Parathyroid adenoma (tissue), 2 donors: Measurements from ENCODE around the gene CNOT6.
"Not testable (repeated sequence)": the region's sequence is repeated elsewhere in the genome, so short reads cannot be mapped to it uniquely, and the experiment has no call there.

Experiments
- H2AFZ ChIP-seq: fragments of 300-600 bp; sonication (generic); one replicate; pipeline ENCODE4 v1.7.0; 2017; ENCODE audit warnings: antibody characterized with exemption, mild to moderate bottlenecking
- H3K27ac ChIP-seq: fragments of 300-600 bp; sonication (generic); one replicate; pipeline ENCODE4 v1.7.0; 2017
- H3K27me3 ChIP-seq: fragments of 300-600 bp; sonication (generic); one replicate; pipeline ENCODE4 v1.7.0; 2017; ENCODE audit warnings: low read length; ENCODE audit not compliant: control insufficient read depth, insufficient read depth
- H3K36me3 ChIP-seq: fragments of 300-600 bp; sonication (generic); one replicate; pipeline ENCODE4 v1.7.0; 2017; ENCODE audit warnings: low read length; ENCODE audit not compliant: control insufficient read depth, insufficient read depth
- H3K4me1 ChIP-seq: fragments of 300-600 bp; sonication (generic); one replicate; pipeline ENCODE4 v1.7.0; 2017; ENCODE audit warnings: control low read depth
- H3K4me2 ChIP-seq: fragments of 300-600 bp; sonication (generic); one replicate; pipeline ENCODE4 v1.7.0; 2017; ENCODE audit warnings: low read length
- H3K4me3 ChIP-seq: fragments of 300-600 bp; sonication (generic); one replicate; pipeline ENCODE4 v1.7.0; 2017; ENCODE audit warnings: low read depth, low read length
- H3K79me2 ChIP-seq: fragments of 300-600 bp; sonication (generic); one replicate; pipeline ENCODE4 v1.7.0; 2017; ENCODE audit warnings: control low read depth
- H3K9ac ChIP-seq: fragments of 300-600 bp; sonication (generic); one replicate; pipeline ENCODE4 v1.7.0; 2017; ENCODE audit warnings: mild to moderate bottlenecking
- H3K9me3 ChIP-seq: fragments of 300-600 bp; sonication (generic); one replicate; pipeline ENCODE4 v1.7.0; 2017; ENCODE audit warnings: low read length; ENCODE audit not compliant: control insufficient read depth
- CTCF ChIP-seq: fragments of 300-600 bp; sonication (generic); IDR thresholded peaks from one replicate; pipeline ENCODE4 v1.7.0; 2017; ENCODE audit warnings: antibody characterized with exemption, mild to moderate bottlenecking
- donor health status: primary hyperparathyroidism.

The CNOT6 gene

GRCh38 chr5:180507661-180508060, 13.5 kb downstream of the CNOT6 start:
- Histone ChIP-seq H3K79me2 (peaks cover 54% of the 10 kb centered on the region), H3K27ac (no peak overlapping the region), H3K4me3 (no peak overlapping the region), H3K27me3 (no peaks in the 10 kb centered on the region), H3K4me2 (no peak overlapping the region), H3K9ac (no peak overlapping the region), H3K36me3 (no peaks in the 10 kb centered on the region), H3K4me1 (no peaks in the 10 kb centered on the region), H3K9me3 (no peaks in the 10 kb centered on the region), H2AFZ (no peak overlapping the region)
- no peak for TF ChIP-seq CTCF

- Histone ChIP-seq H3K27ac (no peak overlapping the region), H2AFZ (no peak overlapping the region), H3K27me3 (no peaks in the 10 kb centered on the region), H3K4me3 (no peak overlapping the region), H3K9me3 (no peaks in the 10 kb centered on the region), H3K4me2 (no peak overlapping the region), H3K79me2 (peaks cover 42% of the 10 kb centered on the region), H3K9ac (no peak overlapping the region), H3K36me3 (no peaks in the 10 kb centered on the region), H3K4me1 (no peaks in the 10 kb centered on the region)
- no peak for TF ChIP-seq CTCF
Measured at GRCh38 chr5:180515294-180515693, 21.1 kb downstream of the CNOT6 start.

GRCh38 chr5:180515974-180516373, 21.8 kb downstream of the CNOT6 start:
- H3K27ac ChIP-seq, H3K4me2 ChIP-seq, H3K9me3 ChIP-seq, H3K9ac ChIP-seq, H3K36me3 ChIP-seq, H2AFZ ChIP-seq, H3K4me1 ChIP-seq, H3K27me3 ChIP-seq, H3K4me3 ChIP-seq: not testable (repeated sequence)
- H3K79me2 ChIP-seq: peaks cover 45% of the 10 kb centered on the region

GRCh38 chr5:180516440-180516839, 22.3 kb downstream of the CNOT6 start:
- no peak for TF ChIP-seq CTCF
- no peak overlapping the region for H3K27ac ChIP-seq

GRCh38 chr5:180519098-180519497, 24.9 kb downstream of the CNOT6 start:
- no peaks in the 10 kb centered on the region for H3K27me3 ChIP-seq
- H3K4me1 ChIP-seq: no peaks in the 10 kb centered on the region
- H3K79me2 ChIP-seq: peaks cover 47% of the 10 kb centered on the region
- no peak overlapping the region for H2AFZ ChIP-seq
- H3K36me3 ChIP-seq: no peaks in the 10 kb centered on the region
- H3K27ac ChIP-seq: no peak overlapping the region
- H3K9me3 ChIP-seq: no peaks in the 10 kb centered on the region
- TF ChIP-seq CTCF: no peak
- H3K4me2 ChIP-seq: no peak overlapping the region
- no peak overlapping the region for H3K9ac ChIP-seq
- no peak overlapping the region for H3K4me3 ChIP-seq

More at GRCh38 chr5:180516440-180516839, 22.3 kb downstream of the CNOT6 start:
- Histone ChIP-seq H3K9me3 (no peaks in the 10 kb centered on the region), H3K4me1 (no peaks in the 10 kb centered on the region), H3K9ac (no peak overlapping the region), H3K27me3 (no peaks in the 10 kb centered on the region), H3K4me2 (peak overlapping the region; percentile 11), H3K36me3 (no peaks in the 10 kb centered on the region), H3K4me3 (no peak overlapping the region), H3K79me2 (peaks cover 49% of the 10 kb centered on the region), H2AFZ (no peak overlapping the region)
